ENCODE measurements around the gene FTL. TPM values are rescaled to one million over a fixed set of nuclear protein-coding genes. Genes with fewer than 3 reads are reported as not detected.
A peak's percentile ranks its signal among the peaks of the same experiment; 100 is the strongest.

The FTL gene
- total RNA-seq, 1 donor from 2014 or later = 9,334 TPM

- DNase-seq (ENCODE audit: low spot score) = no peak
Measured at GRCh38 chr19:48945415-48945814, 19.7 kb upstream of the FTL start.

- no peak for DNase-seq (ENCODE audit: low spot score)
Measured at GRCh38 chr19:48945817-48946216, 19.3 kb upstream of the FTL start.

DNA sequence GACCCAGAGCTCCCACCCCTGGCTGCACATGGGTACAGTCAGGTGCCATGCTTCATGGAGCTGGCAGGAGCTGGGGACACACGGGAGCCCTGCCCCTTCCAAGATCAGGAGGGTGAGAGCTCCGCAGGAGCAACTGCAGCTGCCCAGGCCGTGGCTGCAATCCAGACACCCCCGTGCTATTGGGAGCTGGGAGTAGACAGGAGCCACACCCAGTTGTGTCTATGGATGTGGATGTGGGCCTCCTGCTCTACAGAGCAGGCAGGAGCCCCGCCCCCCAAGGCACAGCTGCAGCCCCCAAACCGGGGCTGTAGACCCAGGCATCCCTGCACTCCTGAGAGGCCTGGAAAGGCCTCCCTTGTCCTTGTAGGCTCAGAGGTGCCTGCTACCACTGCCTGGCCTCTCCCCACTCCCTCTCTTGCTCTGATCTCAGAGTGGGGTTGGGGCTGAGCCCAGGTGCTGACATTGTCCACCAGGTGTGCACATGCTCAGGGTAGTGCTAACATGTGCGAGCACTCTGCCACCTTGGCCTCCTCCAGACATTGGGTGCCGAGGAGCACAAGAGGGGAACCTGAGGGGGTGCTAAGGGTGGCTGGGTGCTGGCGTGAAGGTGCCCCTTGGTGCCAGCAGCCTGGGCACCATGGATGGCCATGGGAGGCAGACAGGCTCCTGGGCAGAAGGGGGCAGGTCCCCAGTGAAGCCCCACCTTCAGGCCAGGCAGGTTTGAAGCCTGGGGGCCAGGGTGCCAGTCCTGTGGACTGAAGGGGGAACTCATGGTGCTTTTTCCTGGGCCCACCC lies 18.4 kb upstream of the FTL start:
- DNase-seq (ENCODE audit: low spot score) = no peak

DNA sequence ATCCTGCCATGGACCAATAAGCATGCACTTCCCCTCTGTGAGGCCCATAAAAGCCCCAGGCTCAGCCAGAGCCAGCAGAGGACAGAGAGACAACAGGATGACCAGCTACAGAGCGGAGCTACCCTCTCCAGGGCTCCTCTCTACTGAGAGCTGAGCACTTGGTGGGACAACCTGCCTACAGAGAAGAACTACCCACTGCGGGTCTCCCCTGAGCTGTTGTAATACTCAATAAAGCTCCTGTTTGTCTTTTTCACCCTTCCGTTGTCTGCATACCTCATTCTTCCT lies 17.9 kb upstream of the FTL start:
- DNase-seq (ENCODE audit: low spot score) = no peak

DNA sequence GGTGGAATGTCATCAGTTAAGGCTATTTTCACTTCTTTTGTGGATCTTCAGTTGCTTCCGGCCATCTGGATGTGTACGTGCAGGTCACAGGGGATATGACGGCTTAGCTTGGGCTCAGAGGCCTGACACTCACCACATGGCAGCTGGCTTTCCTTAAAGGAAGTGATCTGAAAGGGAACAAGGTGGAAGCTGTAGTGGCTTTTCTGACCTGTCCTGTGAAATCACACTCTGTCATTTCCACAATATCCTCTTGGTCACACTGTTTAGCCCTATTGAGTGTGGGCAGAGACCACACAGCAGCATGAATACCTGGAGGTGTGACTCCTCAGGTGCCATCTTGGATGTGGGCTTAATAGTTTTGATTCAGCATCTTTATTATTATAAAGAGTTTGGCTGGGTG lies 14.9 kb upstream of the FTL start:
- no peak for DNase-seq (ENCODE audit: low spot score)

GRCh38 chr19:48950830-48951519 lies 14.1 kb upstream of the FTL start:
- DNase-seq (ENCODE audit: low spot score) = no peak

- DNase-seq (ENCODE audit: low spot score) = no peak
Measured at GRCh38 chr19:48953141-48953540, 12.0 kb upstream of the FTL start.

DNA sequence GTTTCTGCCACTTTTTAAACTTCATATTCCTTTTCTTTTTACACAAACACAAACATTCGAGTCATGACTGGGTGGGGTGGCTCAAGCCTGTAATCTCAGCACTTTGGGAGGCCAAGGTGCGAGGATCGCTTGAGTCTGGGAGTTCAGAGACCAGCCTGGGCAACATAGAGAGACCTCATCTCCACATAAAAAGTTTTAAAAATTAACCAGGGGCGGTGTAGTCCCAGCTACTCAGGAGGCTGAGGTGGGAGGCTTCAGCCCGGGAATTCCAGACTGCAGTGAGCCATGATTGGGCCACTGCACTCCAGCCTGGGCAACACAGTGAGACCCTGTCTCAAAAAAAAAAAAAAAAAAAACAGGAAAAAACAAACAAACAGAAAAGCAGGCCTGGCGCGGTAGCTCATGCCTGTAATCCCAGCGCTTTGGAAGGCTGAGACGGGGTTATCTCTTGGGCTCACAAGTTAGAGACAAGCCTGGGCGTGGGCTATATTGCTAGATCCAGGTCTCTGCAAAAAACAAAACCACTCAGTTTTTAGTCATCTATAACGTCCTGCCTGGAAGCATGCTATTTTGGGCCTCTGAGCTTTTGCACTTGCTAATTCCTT lies 11.0 kb upstream of the FTL start:
- DNase-seq (ENCODE audit: low spot score) = no peak

DNA sequence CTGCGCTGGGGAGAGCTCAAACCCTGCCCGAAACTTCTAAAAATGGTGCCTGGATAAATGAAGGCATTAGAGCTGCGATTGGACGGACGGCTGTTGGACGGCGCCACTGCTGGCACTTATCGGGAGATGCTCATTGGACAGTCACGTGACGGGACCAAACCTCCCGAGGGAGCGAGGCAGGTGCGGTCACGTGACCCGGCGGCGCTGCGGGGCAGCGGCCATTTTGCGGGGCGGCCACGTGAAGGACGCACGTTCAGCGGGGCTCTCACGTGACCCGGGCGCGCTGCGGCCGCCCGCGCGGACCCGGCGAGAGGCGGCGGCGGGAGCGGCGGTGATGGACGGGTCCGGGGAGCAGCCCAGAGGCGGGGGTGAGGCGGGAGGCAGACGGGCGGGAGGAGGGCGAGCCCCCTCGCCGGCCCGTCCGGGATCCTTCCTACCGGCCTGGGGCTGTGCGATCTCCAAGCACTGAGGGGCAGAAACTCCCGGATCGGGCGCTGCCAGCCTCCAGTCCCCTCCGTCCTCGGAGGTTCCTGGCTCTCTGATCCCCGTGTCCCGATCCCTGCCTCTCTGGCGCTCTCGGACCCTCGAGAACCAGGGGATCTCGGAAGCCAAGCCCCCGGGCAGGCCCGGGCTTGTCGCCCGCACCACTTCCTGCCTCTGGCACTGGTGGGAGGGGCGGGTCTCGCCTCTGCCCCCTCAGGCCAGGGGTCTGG lies 10.4 kb upstream of the FTL start, which contains the start of gene BAX:
BAX (plus strand) TSS at position 281 of the 713 bp plus-strand sequence; CDS start at position 335, 54 bp downstream.
- DNase-seq (ENCODE audit: low spot score) = peak; percentile 99

DNA sequence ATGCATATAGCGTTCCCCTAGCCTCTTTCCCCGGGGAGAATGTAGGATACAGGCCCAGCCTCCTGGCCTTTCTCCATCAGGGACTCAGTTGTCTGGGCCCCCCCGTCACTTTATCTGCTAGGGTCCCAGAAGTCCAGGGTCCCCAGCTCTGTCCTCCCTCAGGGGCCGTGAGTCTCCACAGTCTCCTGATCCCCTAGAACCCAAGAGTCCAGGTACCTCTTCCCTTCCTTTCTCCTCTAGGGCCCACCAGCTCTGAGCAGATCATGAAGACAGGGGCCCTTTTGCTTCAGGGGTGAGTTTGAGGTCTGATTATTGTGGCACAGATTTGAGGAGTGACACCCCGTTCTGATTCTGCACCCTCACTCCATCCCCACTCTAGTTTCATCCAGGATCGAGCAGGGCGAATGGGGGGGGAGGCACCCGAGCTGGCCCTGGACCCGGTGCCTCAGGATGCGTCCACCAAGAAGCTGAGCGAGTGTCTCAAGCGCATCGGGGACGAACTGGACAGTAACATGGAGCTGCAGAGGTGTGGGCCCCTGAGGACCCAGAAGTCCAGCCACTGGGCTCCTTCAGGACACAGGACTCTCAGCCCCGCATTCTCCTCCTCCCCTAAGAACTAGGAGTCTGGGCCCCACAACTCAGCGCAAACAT lies 9.7 kb upstream of the FTL start:
- DNase-seq (ENCODE audit: low spot score) = no peak

GRCh38 chr19:48958006-48958405 lies 7.1 kb upstream of the FTL start:
- no peak for DNase-seq (ENCODE audit: low spot score)

- DNase-seq (ENCODE audit: low spot score) = no peak
Measured at GRCh38 chr19:48959341-48960239, 5.5 kb upstream of the FTL start.

GRCh38 chr19:48961051-48961649 lies 4.0 kb upstream of the FTL start:
- no peak for DNase-seq (ENCODE audit: low spot score)

GRCh38 chr19:48961673-48962028 lies 3.5 kb upstream of the FTL start:
- DNase-seq (ENCODE audit: low spot score) = no peak

DNA sequence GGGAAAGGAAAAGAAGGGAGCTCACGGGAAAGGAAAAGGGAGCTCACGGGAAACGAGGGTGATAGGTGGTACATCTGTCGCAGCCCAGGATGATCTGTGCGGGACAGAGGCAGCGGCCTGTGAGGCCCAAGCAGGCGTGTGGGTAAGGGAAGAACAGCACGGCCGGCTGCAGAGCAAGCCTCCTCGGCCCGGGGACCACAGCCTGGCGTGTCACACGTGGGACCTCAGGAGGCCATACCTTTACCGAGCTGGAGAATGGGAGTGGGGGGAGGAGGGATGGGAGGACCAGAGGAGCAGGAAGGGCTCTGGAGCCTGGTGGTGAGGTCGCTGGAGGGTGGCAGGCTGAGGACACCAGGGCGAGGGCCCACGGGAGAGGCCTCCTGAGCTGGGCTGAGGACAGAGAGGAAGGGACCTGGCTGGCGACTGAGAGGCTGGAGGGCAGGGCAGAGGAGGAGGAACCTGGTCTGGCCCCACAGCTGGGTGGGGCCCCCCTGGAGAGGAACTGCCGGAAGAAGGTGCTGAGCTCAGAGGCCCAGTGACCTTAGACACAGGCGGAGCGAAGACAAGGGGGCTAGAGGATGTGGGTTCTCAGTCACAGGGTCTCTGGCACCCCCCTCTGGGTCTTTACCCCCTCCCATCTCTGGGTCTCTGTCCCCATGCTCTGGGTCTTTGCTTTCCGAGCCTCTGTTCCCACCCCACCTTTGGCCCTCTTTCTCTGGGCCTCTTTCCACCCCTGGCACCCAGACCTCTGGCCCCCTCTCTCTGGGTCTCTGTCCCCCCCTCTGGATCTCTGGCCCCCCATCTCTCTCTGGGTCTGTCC lies 2.9 kb upstream of the FTL start:
- DNase-seq (ENCODE audit: low spot score) = peak; percentile 93

DNA sequence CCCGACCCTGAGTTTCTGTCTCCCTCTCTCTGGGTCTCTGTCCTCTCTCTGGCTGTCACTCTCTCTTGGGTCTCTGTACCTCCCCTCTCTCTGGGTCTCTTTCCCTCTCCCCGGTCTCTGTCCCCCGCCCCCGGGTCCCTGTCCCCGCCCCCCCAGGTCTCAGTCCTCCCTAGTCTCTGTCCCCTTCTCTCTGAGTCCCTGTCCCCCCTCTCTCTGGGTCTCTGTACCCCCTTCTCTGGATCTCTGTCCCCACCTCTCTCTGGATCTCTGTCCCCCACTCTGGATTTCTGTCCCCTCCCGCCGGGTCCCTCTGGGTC lies 2.3 kb upstream of the FTL start:
- DNase-seq (ENCODE audit: low spot score) = no peak

GRCh38 chr19:48963371-48964204 lies 1.5 kb upstream of the FTL start:
- peak; percentile 95 for DNase-seq (ENCODE audit: low spot score)
